Left kidney (tissue), 8 donors: Measurements from ENCODE around the gene DCAF10. TPM values are rescaled to one million over a fixed set of nuclear protein-coding genes. Genes with fewer than 3 reads are reported as not detected.
"Not testable (repeated sequence)": the region's sequence is repeated elsewhere in the genome, so short reads cannot be mapped to it uniquely, and the experiment has no call there.

Experiments used
- DNase-seq: peaks from one replicate; pipeline ENCODE4 v3.0.0-alpha.2; 2013
- long read RNA-seq, 8 donors: transcript quantifications; one replicate each; lab custom pipeline, GENCODE V29; 2026
- polyA plus RNA-seq: library from polyadenylated mRNA; unstranded; fragments of 120-200 nt; gene quantifications from one replicate; pipeline ENCODE4 v1.2.1, GENCODE V29; 2013; ENCODE audit not compliant: insufficient read length

Gene DCAF10
- polyA plus RNA-seq: 43.7 TPM
- long read RNA-seq, donor 1, partial matches to known transcripts: 0 of 4 reads
- long read RNA-seq, donor 1, other reads (novel, unspliced or antisense): 0 of 4 reads
- long read RNA-seq, donor 2, partial matches to known transcripts: 0 of 2 reads
- long read RNA-seq, donor 2, other reads (novel, unspliced or antisense): 0 of 2 reads
- long read RNA-seq, donor 3, partial matches to known transcripts: 19 of 23 reads
- long read RNA-seq, donor 3, other reads (novel, unspliced or antisense): 0 of 23 reads
- long read RNA-seq, donor 4: 0 reads
- long read RNA-seq, donor 5, partial matches to known transcripts: 9 of 13 reads
- long read RNA-seq, donor 5, other reads (novel, unspliced or antisense): 0 of 13 reads
- long read RNA-seq, donor 6, partial matches to known transcripts: 0 of 1 reads
- long read RNA-seq, donor 6, other reads (novel, unspliced or antisense): 0 of 1 reads
- long read RNA-seq, donor 7, transcript DCAF10-202 (7 exons, 3,862 nt): major isoform, 7 of 7 reads
- long read RNA-seq, donor 7, partial matches to known transcripts: 0 of 7 reads
- long read RNA-seq, donor 7, other reads (novel, unspliced or antisense): 0 of 7 reads
- long read RNA-seq, donor 8, partial matches to known transcripts: 0 of 2 reads
- long read RNA-seq, donor 8, other reads (novel, unspliced or antisense): 0 of 2 reads

- peak; percentile 87 for DNase-seq
Measured at GRCh38 chr9:37800631-37801286, at the start of gene DCAF10. TSS of gene DCAF10 (plus strand) at chr9:37800797. CDS start at chr9:37800867, 70 bp downstream.

- DNase-seq: no peak
Measured at GRCh38 chr9:37751186-37751585, 49.4 kb upstream of the DCAF10 start.

GRCh38 chr9:37751704-37752103, 48.9 kb upstream of the DCAF10 start:
- DNase-seq: not testable (repeated sequence)

GRCh38 chr9:37752112-37752511, 48.5 kb upstream of the DCAF10 start:
- not testable (repeated sequence) for DNase-seq

- no peak for DNase-seq
Measured at GRCh38 chr9:37752642-37753488, 47.7 kb upstream of the DCAF10 start.

- peak; percentile 83 for DNase-seq
Measured at GRCh38 chr9:37753489-37754190, 47.0 kb upstream of the DCAF10 start, which contains the start of gene TRMT10B. TSS of gene TRMT10B (plus strand) at chr9:37753805. CDS start at chr9:37761932, 8,127 bp downstream.

- DNase-seq: no peak
Measured at GRCh38 chr9:37758747-37759146, 41.9 kb upstream of the DCAF10 start.

- no peak for DNase-seq
Measured at GRCh38 chr9:37760416-37761161, 40.0 kb upstream of the DCAF10 start.

- DNase-seq: no peak
Measured at GRCh38 chr9:37761511-37761910, 39.1 kb upstream of the DCAF10 start.

GRCh38 chr9:37765263-37765662, 35.3 kb upstream of the DCAF10 start:
- DNase-seq: not testable (repeated sequence)

- DNase-seq: no peak
Measured at GRCh38 chr9:37769306-37769705, 31.3 kb upstream of the DCAF10 start.

- no peak for DNase-seq
Measured at GRCh38 chr9:37769995-37770394, 30.6 kb upstream of the DCAF10 start.

- no peak for DNase-seq
Measured at GRCh38 chr9:37775216-37775919, 25.2 kb upstream of the DCAF10 start.

GRCh38 chr9:37776328-37776727, 24.3 kb upstream of the DCAF10 start:
- no peak for DNase-seq

GRCh38 chr9:37778534-37778933, 22.1 kb upstream of the DCAF10 start:
- DNase-seq: no peak

- DNase-seq: no peak
Measured at GRCh38 chr9:37784291-37784615, 16.3 kb upstream of the DCAF10 start.

GRCh38 chr9:37784616-37785483, 15.7 kb upstream of the DCAF10 start, which contains the start of gene EXOSC3:
TSS of gene EXOSC3 (minus strand) at chr9:37785064. CDS start at chr9:37785044, 20 bp downstream.
- DNase-seq: peak; percentile 91

- DNase-seq: no peak
Measured at GRCh38 chr9:37787059-37787458, 13.5 kb upstream of the DCAF10 start.

GRCh38 chr9:37788332-37788731, 12.3 kb upstream of the DCAF10 start:
- no peak for DNase-seq
